ENCODE data around the gene LSAMP. TPM values are rescaled to one million over a fixed set of nuclear protein-coding genes. Genes with fewer than 3 reads are reported as not detected.

The LSAMP gene
- total and polyA plus RNA-seq, 2 of the 13 experiments (the other 11 are each of a cell fraction or from before 2014, with no cell fraction given): not detected

DNA sequence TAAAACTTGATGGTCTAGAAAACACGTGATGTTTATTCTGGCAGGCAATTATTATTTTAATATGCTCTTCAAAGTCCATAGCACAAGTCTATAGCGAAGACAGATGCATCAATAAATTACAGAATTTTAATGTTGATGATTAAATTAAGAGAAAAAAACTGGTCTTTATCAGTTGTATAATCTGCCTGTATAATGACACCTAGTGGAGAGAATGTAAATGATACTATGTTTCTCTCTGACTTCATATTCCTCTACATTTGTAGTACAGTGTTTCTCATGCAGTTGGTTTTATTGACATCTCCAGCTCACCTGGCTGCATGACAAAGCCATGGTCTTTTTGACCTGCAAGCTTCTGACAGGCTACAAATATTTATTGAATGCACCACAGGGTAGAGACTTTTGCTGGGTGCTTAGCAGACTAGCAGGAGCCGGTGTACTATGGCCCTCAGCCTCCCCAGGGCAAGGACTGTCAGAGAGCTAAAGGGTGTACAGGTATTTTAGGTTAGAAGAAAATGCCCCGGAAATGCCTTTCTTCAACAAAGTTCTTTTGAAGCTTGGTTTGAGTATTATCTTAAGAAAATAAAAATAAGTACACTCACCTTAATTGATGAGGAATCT is 532.1 kb downstream of the LSAMP start (continued):
- TF ChIP-seq, protein P1, sequence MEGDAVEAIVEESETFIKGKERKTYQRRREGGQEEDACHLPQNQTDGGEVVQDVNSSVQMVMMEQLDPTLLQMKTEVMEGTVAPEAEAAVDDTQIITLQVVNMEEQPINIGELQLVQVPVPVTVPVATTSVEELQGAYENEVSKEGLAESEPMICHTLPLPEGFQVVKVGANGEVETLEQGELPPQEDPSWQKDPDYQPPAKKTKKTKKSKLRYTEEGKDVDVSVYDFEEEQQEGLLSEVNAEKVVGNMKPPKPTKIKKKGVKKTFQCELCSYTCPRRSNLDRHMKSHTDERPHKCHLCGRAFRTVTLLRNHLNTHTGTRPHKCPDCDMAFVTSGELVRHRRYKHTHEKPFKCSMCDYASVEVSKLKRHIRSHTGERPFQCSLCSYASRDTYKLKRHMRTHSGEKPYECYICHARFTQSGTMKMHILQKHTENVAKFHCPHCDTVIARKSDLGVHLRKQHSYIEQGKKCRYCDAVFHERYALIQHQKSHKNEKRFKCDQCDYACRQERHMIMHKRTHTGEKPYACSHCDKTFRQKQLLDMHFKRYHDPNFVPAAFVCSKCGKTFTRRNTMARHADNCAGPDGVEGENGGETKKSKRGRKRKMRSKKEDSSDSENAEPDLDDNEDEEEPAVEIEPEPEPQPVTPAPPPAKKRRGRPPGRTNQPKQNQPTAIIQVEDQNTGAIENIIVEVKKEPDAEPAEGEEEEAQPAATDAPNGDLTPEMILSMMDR (CRISPR knock-in tag; IDR thresholded peaks at IDR 0.05): peak; percentile 26; the same call in 1 of the 2 replicates
- TF ChIP-seq, protein P2, sequence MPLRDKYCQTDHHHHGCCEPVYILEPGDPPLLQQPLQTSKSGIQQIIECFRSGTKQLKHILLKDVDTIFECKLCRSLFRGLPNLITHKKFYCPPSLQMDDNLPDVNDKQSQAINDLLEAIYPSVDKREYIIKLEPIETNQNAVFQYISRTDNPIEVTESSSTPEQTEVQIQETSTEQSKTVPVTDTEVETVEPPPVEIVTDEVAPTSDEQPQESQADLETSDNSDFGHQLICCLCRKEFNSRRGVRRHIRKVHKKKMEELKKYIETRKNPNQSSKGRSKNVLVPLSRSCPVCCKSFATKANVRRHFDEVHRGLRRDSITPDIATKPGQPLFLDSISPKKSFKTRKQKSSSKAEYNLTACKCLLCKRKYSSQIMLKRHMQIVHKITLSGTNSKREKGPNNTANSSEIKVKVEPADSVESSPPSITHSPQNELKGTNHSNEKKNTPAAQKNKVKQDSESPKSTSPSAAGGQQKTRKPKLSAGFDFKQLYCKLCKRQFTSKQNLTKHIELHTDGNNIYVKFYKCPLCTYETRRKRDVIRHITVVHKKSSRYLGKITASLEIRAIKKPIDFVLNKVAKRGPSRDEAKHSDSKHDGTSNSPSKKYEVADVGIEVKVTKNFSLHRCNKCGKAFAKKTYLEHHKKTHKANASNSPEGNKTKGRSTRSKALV (CRISPR knock-in tag; IDR thresholded peaks at IDR 0.05): no peak
- TF ChIP-seq JUN (CRISPR knock-in tag; IDR thresholded peaks at IDR 0.05) (no peak), SAP130 (CRISPR knock-in tag; IDR thresholded peaks at IDR 0.05; ENCODE audit: low read depth) (no peak), SP5 (CRISPR knock-in tag; IDR thresholded peaks at IDR 0.05; ENCODE audit: borderline replicate concordance, low read depth) (no peak), KLF16 (CRISPR knock-in tag; IDR thresholded peaks at IDR 0.05) (no peak), PRPF4 (IDR thresholded peaks at IDR 0.05; ENCODE audit: low read depth, low read length, poor library complexity, severe bottlenecking) (no peak), NFYB (CRISPR knock-in tag; IDR thresholded peaks at IDR 0.05) (no peak), ZNF207 (IDR thresholded peaks at IDR 0.05; ENCODE audit: borderline replicate concordance) (no peak), MED8 (CRISPR knock-in tag; IDR thresholded peaks at IDR 0.05; ENCODE audit: insufficient replicate concordance) (no peak)
- TF ChIP-seq, protein P3, sequence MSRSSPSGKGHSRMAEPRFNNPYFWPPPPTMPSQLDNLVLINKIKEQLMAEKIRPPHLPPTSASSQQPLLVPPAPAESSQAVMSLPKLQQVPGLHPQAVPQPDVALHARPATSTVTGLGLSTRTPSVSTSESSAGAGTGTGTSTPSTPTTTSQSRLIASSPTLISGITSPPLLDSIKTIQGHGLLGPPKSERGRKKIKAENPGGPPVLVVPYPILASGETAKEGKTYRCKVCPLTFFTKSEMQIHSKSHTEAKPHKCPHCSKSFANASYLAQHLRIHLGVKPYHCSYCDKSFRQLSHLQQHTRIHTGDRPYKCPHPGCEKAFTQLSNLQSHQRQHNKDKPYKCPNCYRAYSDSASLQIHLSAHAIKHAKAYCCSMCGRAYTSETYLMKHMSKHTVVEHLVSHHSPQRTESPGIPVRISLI (CRISPR knock-in tag; IDR thresholded peaks at IDR 0.05; ENCODE audit: borderline replicate concordance): 0 out of 2 replicates have a peak, but pooled peaks have one; percentile 21

All from HepG2 (cell line).